CD4-positive, alpha-beta memory T cell (primary cell): ENCODE results near the gene TMEM156. TPM values are rescaled to one million over a fixed set of nuclear protein-coding genes. Genes with fewer than 3 reads are reported as not detected.

ENCODE experiments used
- CTCF ChIA-PET: fragments of 350-600 bp; sonication (Branson Sonifier 250); formaldehyde crosslinking; loops from one replicate; lab custom pipeline; 2021; ENCODE audit warnings: inconsistent platforms; ENCODE audit not compliant: partially characterized antibody; lab: Charles Lee
- POLR2A ChIA-PET: fragments of 350-600 bp; sonication (Branson Sonifier 250); formaldehyde crosslinking; loops from one replicate; lab custom pipeline; 2021; ENCODE audit not compliant: partially characterized antibody; lab: Charles Lee
- DNase-seq, 5 donors: peaks; one replicate each; pipeline versions ENCODE4 v3.0.0 to v3.0.0-alpha.2; 2020 to 2022; ENCODE audit warnings: mixed read lengths in 1 of 5
- H3K27ac ChIP-seq: one replicate; pipeline ENCODE4 v1.7.0; 2013; ENCODE audit warnings: low read depth, low read length
- H3K27me3 ChIP-seq: 2 replicates; pipeline ENCODE4 v1.7.0; 2013; ENCODE audit warnings: mild to moderate bottlenecking, low read length, moderate library complexity; ENCODE audit not compliant: insufficient read depth
- H3K36me3 ChIP-seq: 2 replicates; pipeline ENCODE4 v1.7.0; 2013; ENCODE audit warnings: mild to moderate bottlenecking, low read length, moderate library complexity; ENCODE audit not compliant: insufficient read depth
- H3K4me1 ChIP-seq: 2 replicates; pipeline ENCODE4 v1.7.0; 2013; ENCODE audit warnings: mild to moderate bottlenecking, low read length, moderate library complexity; ENCODE audit not compliant: insufficient read depth
- H3K4me3 ChIP-seq, 2 donors: one replicate each; pipeline ENCODE4 v1.7.0; 2013; ENCODE audit warnings: low read length in 2 of 2, mild to moderate bottlenecking in 1 of 2
- H3K9me3 ChIP-seq, 2 donors: one replicate each; pipeline ENCODE4 v1.7.0; 2013; ENCODE audit warnings: low read length in 2 of 2, control low read depth in 1 of 2; ENCODE audit not compliant: control insufficient read depth in 1 of 2
- H3K27ac Mint-ChIP-seq, 7 donors: one replicate each; pipeline ENCODE4 v1.8.0; 2020 to 2021; ENCODE audit warnings: mixed read lengths in 7 of 7, mild to moderate bottlenecking in 6 of 7, inconsistent platforms in 3 of 7, moderate library complexity in 3 of 7
- H3K27me3 Mint-ChIP-seq, 2 donors: one replicate each; pipeline ENCODE4 v1.8.0; 2020 to 2021; ENCODE audit warnings: mixed read lengths in 2 of 2
- H3K36me3 Mint-ChIP-seq, 2 donors: one replicate each; pipeline ENCODE4 v1.8.0; 2020 to 2021; ENCODE audit warnings: mixed read lengths in 2 of 2, inconsistent platforms in 1 of 2, mild to moderate bottlenecking in 1 of 2
- H3K4me1 Mint-ChIP-seq, 4 donors: one replicate each; pipeline ENCODE4 v1.8.0; 2020 to 2021; ENCODE audit warnings: mixed read lengths in 4 of 4, mild to moderate bottlenecking in 1 of 4
- H3K4me3 Mint-ChIP-seq, 8 donors: one replicate each; pipeline ENCODE4 v1.8.0; 2020 to 2021; ENCODE audit warnings: mixed read lengths in 8 of 8, mild to moderate bottlenecking in 7 of 8, moderate library complexity in 6 of 8, inconsistent platforms in 3 of 8
- H3K9me3 Mint-ChIP-seq, 8 donors: one replicate each; pipeline ENCODE4 v1.8.0; 2020 to 2021; ENCODE audit warnings: mixed read lengths in 8 of 8, mild to moderate bottlenecking in 5 of 8, inconsistent platforms in 3 of 8, moderate library complexity in 1 of 8
- intact Hi-C: fragments of 100-400 bp; cut with micrococcal nuclease; formaldehyde crosslinking; loops from one replicate; pipeline ENCODE4 v1.15.1; 2023
- polyA plus RNA-seq, 2 donors: library from polyadenylated mRNA; unstranded; fragments of 300-500 nt; fragmentation: Illumina TruSeq; gene quantifications; one replicate each; pipeline ENCODE4 v1.2.3, GENCODE V29; 2021
- total RNA-seq, 2 experiments: library from RNA; stranded (reverse); gene quantifications; one replicate each; pipeline ENCODE4 v1.2.3, GENCODE V29; 2021

TMEM156 gene
- total and polyA plus RNA-seq, 4 experiments from 2014 or later, result 16.8 to 53.1 (median 32.8) TPM

- Histone ChIP-seq H3K4me1 (peaks cover 40% of the 10 kb centered on the region), H3K36me3 (no peaks in the 10 kb centered on the region), H3K27me3 (no peaks in the 10 kb centered on the region), H3K4me3 (no peak overlapping the region), H3K27ac (no peak overlapping the region), H3K9me3 (no peaks in the 10 kb centered on the region)
- CTCF ChIA-PET, result interaction anchor here (1.3 to 2.2 kb wide), 5 partner anchors 9 to 191 kb away, joined by 5 to 8 read pairs (median 6); no protein-coding TSS in a partner anchor
- Mint-ChIP-seq H3K4me3 (no peak overlapping the region), H3K36me3 (peaks cover 8 to 9% of the 10 kb centered on the region in 2 donors), H3K27ac (peak overlapping the region in 3 of 7 donors; percentile 9 to 73 (median 36)), H3K4me1 (peaks cover 37 to 85% (median 49%) of the 10 kb centered on the region in 4 donors), H3K9me3 (no peaks in the 10 kb centered on the region), H3K27me3 (no peaks in the 10 kb centered on the region)
- intact Hi-C loops, result no loop called here
- DNase-seq, result no peak
- POLR2A ChIA-PET, result interaction anchor here (0.9 to 1.8 kb wide), 5 partner anchors 9 to 407 kb away, joined by 3 to 6 read pairs (median 5); partner anchors contain the start of genes LIAS, RPL9 and TMEM156
These were observed 19.3 kb upstream of the TMEM156 start for GRCh38 chr4:39051492-39051891.

- Mint-ChIP-seq H3K4me3 (no peak overlapping the region), H3K4me1 (peaks cover 43 to 87% (median 54%) of the 10 kb centered on the region in 4 donors), H3K36me3 (peaks cover 4 to 9% of the 10 kb centered on the region in 2 donors), H3K27ac (peak overlapping the region in 4 of 7 donors; percentile 21 to 54 (median 32)), H3K27me3 (no peaks in the 10 kb centered on the region), H3K9me3 (peaks cover 0 to 2% (median 0%) of the 10 kb centered on the region in 8 donors)
- ChIA-PET CTCF (interaction anchor here (1.2 to 2.2 kb wide), 6 partner anchors 8 to 190 kb away, joined by 3 to 8 read pairs (median 6); no protein-coding TSS in a partner anchor), POLR2A (interaction anchor here (0.8 to 1.6 kb wide), 5 partner anchors 8 to 22 kb away, joined by 3 to 6 read pairs (median 3); partner anchors contain the start of gene TMEM156)
- Histone ChIP-seq H3K4me1 (peaks cover 49% of the 10 kb centered on the region), H3K36me3 (no peaks in the 10 kb centered on the region), H3K4me3 (no peak overlapping the region), H3K27me3 (no peaks in the 10 kb centered on the region), H3K9me3 (no peaks in the 10 kb centered on the region), H3K27ac (no peak overlapping the region)
- no peak for DNase-seq
- intact Hi-C loops, result no loop called here
These were observed 18.4 kb upstream of the TMEM156 start for GRCh38 chr4:39050590-39050989.

GRCh38 chr4:39048311-39048710, 16.1 kb upstream of the TMEM156 start:
- intact Hi-C loops, result loop anchor here (5.0 to 10.0 kb wide), 5 partner anchors 84 to 734 kb away; partner anchors contain the start of gene KLF3
- Mint-ChIP-seq H3K36me3 (peaks cover 4 to 18% of the 10 kb centered on the region in 2 donors), H3K4me1 (peaks cover 44 to 77% (median 53%) of the 10 kb centered on the region in 4 donors), H3K27me3 (no peaks in the 10 kb centered on the region), H3K4me3 (peak overlapping the region; percentile 26 to 98 (median 78)), H3K9me3 (peaks cover 0 to 2% (median 0%) of the 10 kb centered on the region in 8 donors), H3K27ac (peak overlapping the region; percentile 13 to 88 (median 80))
- ChIA-PET POLR2A (interaction anchor here (1.1 to 6.3 kb wide), 2 partner anchors 11 to 16 kb away, joined by 4 to 100 read pairs; partner anchors contain the start of gene TMEM156), CTCF (interaction anchor here (0.7 to 2.3 kb wide), 4 partner anchors 22 to 217 kb away, joined by 3 to 7 read pairs (median 4); no protein-coding TSS in a partner anchor)
- H3K9me3 ChIP-seq, result no peaks in the 10 kb centered on the region
- no peak overlapping the region for H3K4me3 ChIP-seq
- peaks cover 50% of the 10 kb centered on the region for H3K4me1 ChIP-seq
- no peak overlapping the region for H3K27ac ChIP-seq
- DNase-seq, result peak in 3 of 5 donors; percentile 23 to 37 (median 30)
- H3K36me3 ChIP-seq, result no peaks in the 10 kb centered on the region
- H3K27me3 ChIP-seq, result no peaks in the 10 kb centered on the region

- Histone ChIP-seq H3K4me3 (no peak overlapping the region), H3K27ac (no peak overlapping the region), H3K4me1 (peaks cover 51% of the 10 kb centered on the region), H3K36me3 (no peaks in the 10 kb centered on the region), H3K9me3 (no peaks in the 10 kb centered on the region), H3K27me3 (no peaks in the 10 kb centered on the region)
- peak overlapping the region in 7 of 8 donors; percentile 8 to 98 (median 81) for H3K4me3 Mint-ChIP-seq
- intact Hi-C loops, result loop anchor here (5.0 to 10.0 kb wide), 5 partner anchors 85 to 733 kb away; partner anchors contain the start of gene KLF3
- H3K4me1 Mint-ChIP-seq, result peaks cover 43 to 75% (median 53%) of the 10 kb centered on the region in 4 donors
- H3K27me3 Mint-ChIP-seq, result no peaks in the 10 kb centered on the region
- H3K36me3 Mint-ChIP-seq, result peaks cover 4 to 18% of the 10 kb centered on the region in 2 donors
- CTCF ChIA-PET, result interaction anchor here (0.7 to 2.9 kb wide), 5 partner anchors 63 to 216 kb away, joined by 3 to 14 read pairs (median 4); no protein-coding TSS in a partner anchor
- H3K27ac Mint-ChIP-seq, result peak overlapping the region; percentile 13 to 88 (median 80)
- no peak for DNase-seq
- POLR2A ChIA-PET, result interaction anchor here (1.1 to 6.3 kb wide), 4 partner anchors 11 to 59 kb away, joined by 3 to 100 read pairs (median 4); partner anchors contain the start of gene TMEM156
- peaks cover 0 to 2% (median 0%) of the 10 kb centered on the region in 8 donors for H3K9me3 Mint-ChIP-seq
These were observed 15.5 kb upstream of the TMEM156 start for GRCh38 chr4:39047681-39048080.

GRCh38 chr4:39046249-39046648, 14.0 kb upstream of the TMEM156 start:
- H3K9me3 Mint-ChIP-seq, result peaks cover 0 to 2% (median 0%) of the 10 kb centered on the region in 8 donors
- CTCF ChIA-PET, result interaction anchor here (0.7 to 4.8 kb wide), 8 partner anchors 15 to 729 kb away, joined by 3 to 43 read pairs (median 4); partner anchors contain the start of gene TMEM156
- H3K4me1 ChIP-seq, result peaks cover 51% of the 10 kb centered on the region
- no peaks in the 10 kb centered on the region for H3K27me3 ChIP-seq
- H3K4me1 Mint-ChIP-seq, result peaks cover 44 to 71% (median 53%) of the 10 kb centered on the region in 4 donors
- H3K9me3 ChIP-seq, result no peaks in the 10 kb centered on the region
- H3K4me3 Mint-ChIP-seq, result peak overlapping the region; percentile 81 to 98 (median 94)
- H3K27me3 Mint-ChIP-seq, result no peaks in the 10 kb centered on the region
- H3K36me3 Mint-ChIP-seq, result peaks cover 0 to 18% of the 10 kb centered on the region in 2 donors
- no peaks in the 10 kb centered on the region for H3K36me3 ChIP-seq
- no peak for DNase-seq
- POLR2A ChIA-PET, result interaction anchor here (0.6 to 6.3 kb wide), 8 partner anchors 9 to 96 kb away, joined by 3 to 100 read pairs (median 4); partner anchors contain the start of gene TMEM156
- peak overlapping the region; percentile 82 for H3K27ac ChIP-seq
- intact Hi-C loops, result loop anchor here (5.0 to 10.0 kb wide), 5 partner anchors 86 to 731 kb away; partner anchors contain the start of gene KLF3
- peak overlapping the region; percentile 2 to 73 for H3K4me3 ChIP-seq
- H3K27ac Mint-ChIP-seq, result peak overlapping the region; percentile 79 to 98 (median 92)

- Mint-ChIP-seq H3K4me3 (peak overlapping the region; percentile 81 to 98 (median 94)), H3K9me3 (peaks cover 0 to 2% (median 0%) of the 10 kb centered on the region in 8 donors), H3K4me1 (peaks cover 43 to 67% (median 52%) of the 10 kb centered on the region in 4 donors), H3K27ac (peak overlapping the region; percentile 79 to 98 (median 92)), H3K27me3 (no peaks in the 10 kb centered on the region), H3K36me3 (peaks cover 0 to 18% of the 10 kb centered on the region in 2 donors)
- CTCF ChIA-PET, result interaction anchor here (0.7 to 4.8 kb wide), 13 partner anchors 9 to 729 kb away, joined by 3 to 43 read pairs (median 3); partner anchors contain the start of gene TMEM156
- H3K27me3 ChIP-seq, result no peaks in the 10 kb centered on the region
- POLR2A ChIA-PET, result interaction anchor here (0.6 to 6.3 kb wide), 9 partner anchors 9 to 190 kb away, joined by 3 to 100 read pairs (median 4); partner anchors contain the start of gene TMEM156
- peaks cover 51% of the 10 kb centered on the region for H3K4me1 ChIP-seq
- peak overlapping the region; percentile 57 to 73 for H3K4me3 ChIP-seq
- intact Hi-C loops, result loop anchor here (2.0 to 10.0 kb wide), 7 partner anchors 15 to 731 kb away; partner anchors contain the start of gene KLF3
- peak overlapping the region; percentile 82 for H3K27ac ChIP-seq
- H3K36me3 ChIP-seq, result no peaks in the 10 kb centered on the region
- no peaks in the 10 kb centered on the region for H3K9me3 ChIP-seq
- DNase-seq, result peak; percentile 43 to 62 (median 58)
These were observed 13.6 kb upstream of the TMEM156 start for GRCh38 chr4:39045827-39046221.
